ENCODE data around the gene STAB2. TPM values are rescaled to one million over a fixed set of nuclear protein-coding genes. Genes with fewer than 3 reads are reported as not detected.

The STAB2 gene
- total RNA-seq, 1 donor from 2014 or later = 0.05 TPM

DNA sequence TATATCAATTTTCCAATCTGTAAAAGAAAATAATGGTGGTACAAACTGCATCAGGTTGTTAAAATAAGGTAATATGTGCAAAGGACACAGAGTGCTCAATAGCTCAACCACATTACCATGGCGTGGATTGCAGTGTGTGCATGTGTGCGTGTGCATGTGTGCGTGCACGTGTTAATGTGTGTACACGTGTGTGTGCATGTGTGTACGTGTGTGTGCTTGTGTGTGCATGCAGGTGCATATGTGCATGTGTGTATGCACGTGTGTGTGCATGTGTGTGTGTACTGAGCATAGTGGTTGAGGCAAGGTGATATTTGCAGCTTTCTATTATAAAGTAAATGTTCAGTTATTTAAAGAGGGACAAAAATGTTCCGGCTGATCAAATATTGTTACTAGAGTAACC, 138.3 kb downstream of the STAB2 start:
- no peak for DNase-seq
- intact Hi-C loops (cut with DNase I) = no loop called here
- no peak for ATAC-seq (ENCODE audit: poor library complexity)

DNA sequence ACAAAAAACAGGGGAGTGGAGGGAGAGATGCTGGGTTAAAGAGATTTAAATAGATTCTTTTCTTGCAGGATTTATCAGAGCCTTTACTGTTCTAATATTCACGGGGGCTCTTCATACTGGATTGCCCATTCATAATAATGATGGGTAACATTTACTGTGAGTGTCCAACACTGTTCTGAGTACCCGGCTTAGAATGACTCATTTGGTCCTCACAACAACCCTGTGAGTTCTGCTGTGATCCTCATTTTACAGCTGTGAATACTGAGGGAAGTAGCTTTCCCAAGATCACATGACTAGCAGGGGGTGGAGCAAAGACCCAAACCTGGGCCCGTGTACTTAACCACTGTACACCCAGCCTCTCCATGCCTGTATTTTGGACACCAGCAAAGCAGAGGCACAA, 140.6 kb downstream of the STAB2 start:
- ATAC-seq (ENCODE audit: poor library complexity) (no peak), DNase-seq (no peak)
- intact Hi-C loops (cut with DNase I) = no loop called here

DNA sequence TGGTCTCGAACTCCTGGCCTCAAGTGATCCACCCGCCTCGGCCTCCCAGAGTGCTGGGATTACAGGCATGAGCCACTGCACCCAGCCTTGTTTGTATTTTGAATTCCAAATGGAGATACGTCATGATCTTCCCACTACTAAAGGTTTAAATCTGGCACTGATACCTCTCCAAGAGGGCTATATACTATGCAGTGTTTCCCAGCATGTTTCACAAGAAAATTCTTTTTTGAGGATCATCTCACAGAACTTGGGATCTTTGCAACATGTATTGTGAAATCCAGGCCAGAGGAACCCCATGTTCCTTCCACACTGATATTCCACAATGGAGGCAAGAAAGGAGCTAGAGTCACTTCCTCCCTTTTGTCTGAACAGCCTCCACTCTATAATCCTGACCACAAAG, 141.2 kb downstream of the STAB2 start:
- intact Hi-C loops (cut with DNase I) = no loop called here
- ATAC-seq (ENCODE audit: poor library complexity) (no peak), DNase-seq (no peak)

DNA sequence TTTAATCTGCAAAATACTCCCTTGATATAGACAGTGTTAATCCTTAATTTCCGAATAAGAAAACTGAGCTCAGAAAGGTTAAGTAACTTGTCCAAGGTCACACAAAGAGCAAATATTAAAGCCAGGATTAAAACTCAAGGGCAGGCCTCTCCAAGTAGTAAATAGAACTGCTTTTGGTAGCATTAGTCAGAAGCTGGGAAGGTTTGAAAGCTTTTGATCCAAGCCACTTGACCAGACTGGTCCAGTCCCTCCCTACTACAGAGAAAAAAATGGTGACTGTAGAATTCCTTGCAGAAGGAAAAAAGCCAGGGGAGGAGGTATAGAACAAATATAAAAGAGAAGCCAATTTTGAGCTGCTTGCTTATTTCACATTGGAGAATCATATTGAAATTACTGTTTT, 142.4 kb downstream of the STAB2 start:
- intact Hi-C loops (cut with DNase I) = no loop called here
- no peak for DNase-seq
- no peak for ATAC-seq (ENCODE audit: poor library complexity)

- DNase-seq (no peak), ATAC-seq (ENCODE audit: poor library complexity) (no peak)
- intact Hi-C loops (cut with DNase I) = no loop called here
Observed at GRCh38 chr12:103731539-103731938, 144.5 kb downstream of the STAB2 start.

DNA sequence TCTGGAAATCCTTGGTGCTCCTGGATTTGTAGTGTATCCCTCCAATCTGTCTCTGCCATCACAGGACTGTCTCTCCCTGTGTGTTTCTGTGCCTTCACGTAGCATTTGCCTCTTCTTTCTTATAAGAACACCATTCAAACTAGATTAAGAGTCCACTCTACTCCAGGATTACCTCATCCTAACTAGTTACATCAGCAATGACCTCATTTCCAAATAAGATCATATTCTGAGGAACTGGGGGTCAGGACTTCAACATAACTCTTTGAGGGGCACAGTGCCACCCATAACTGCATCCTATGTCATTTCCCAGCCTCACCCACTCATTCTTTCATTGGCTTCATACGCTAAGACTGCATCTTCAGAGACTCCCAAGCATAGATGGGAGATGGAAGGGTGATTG, 147.8 kb downstream of the STAB2 start:
- no peak for DNase-seq
- ATAC-seq (ENCODE audit: poor library complexity) = no peak
- intact Hi-C loops (cut with DNase I) = no loop called here

DNA sequence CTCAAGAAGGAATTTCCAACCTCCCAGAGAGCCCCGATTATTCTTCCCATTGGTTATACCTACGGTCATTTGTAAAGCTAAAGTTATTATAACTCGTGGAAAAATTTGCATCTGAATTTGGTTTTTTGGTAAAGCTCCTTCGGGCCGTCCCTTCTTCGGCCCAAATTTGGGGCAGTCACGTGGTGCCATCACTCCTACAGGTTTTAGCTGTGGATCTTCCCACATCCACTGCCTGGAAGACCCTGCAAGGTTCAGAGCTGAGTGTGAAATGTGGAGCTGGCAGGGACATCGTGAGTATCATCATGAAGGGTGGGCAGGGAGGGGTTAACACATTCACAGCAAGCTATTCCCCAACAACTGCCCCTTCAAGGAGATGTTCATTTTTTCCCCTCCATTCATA, 148.2 kb downstream of the STAB2 start:
- intact Hi-C loops (cut with DNase I) = no loop called here
- DNase-seq (no peak), ATAC-seq (ENCODE audit: poor library complexity) (no peak)

- intact Hi-C loops (cut with DNase I) = no loop called here
- ATAC-seq (ENCODE audit: poor library complexity) (no peak), DNase-seq (no peak)
Observed at GRCh38 chr12:103736572-103736971, 149.5 kb downstream of the STAB2 start.

GRCh38 chr12:103737881-103738280, 150.8 kb downstream of the STAB2 start:
- intact Hi-C loops (cut with DNase I) = no loop called here
- DNase-seq (no peak), ATAC-seq (ENCODE audit: poor library complexity) (no peak)

DNA sequence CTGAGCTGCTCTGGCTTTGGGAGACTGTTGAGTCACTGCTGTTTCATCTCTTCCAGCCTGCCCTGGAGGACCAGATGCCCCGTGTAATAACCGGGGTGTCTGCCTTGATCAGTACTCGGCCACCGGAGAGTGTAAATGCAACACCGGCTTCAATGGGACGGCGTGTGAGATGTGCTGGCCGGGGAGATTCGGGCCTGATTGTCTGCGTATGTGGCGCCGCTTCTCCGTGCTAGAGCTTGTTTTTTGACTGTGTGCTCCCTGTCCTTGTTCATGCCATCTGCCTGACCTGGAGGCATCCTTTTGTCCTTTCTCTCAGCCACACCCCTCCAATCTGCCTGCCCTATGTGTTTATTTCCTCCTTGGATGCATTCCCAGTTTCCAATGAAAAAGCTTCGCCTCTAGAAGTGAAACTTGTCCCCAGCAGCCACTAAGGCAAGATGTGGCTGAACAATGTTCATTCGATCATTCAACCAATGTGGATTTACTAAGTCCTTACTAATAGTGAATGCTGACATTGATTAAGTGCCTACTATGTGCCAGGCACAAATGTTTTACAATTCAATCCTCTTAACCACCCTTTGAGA, 155.4 kb downstream of the STAB2 start:
- no peak for DNase-seq
- intact Hi-C loops (cut with DNase I) = no loop called here
- ATAC-seq (ENCODE audit: poor library complexity) = peak; percentile 78

DNA sequence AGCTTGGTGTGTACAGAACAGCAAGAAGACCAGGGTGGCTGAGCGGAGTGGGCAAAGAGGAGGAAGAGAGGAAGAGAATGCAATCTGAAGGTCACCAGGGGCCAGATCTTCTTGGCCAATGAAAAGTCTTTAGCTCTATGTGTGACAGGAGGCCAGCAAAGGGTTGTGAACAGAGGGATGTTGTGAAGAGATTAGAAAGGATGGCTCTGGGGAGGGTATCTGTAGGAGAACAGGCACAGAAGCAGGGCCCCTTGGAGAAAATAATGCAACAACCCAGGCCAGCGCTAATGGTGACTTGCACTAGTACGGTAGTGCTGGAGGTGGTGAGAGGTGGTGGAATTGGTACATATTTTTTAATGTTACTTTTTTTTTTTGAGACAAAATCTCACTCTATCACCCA, 156.7 kb downstream of the STAB2 start:
- DNase-seq (no peak), ATAC-seq (ENCODE audit: poor library complexity) (no peak)
- intact Hi-C loops (cut with DNase I) = no loop called here

DNA sequence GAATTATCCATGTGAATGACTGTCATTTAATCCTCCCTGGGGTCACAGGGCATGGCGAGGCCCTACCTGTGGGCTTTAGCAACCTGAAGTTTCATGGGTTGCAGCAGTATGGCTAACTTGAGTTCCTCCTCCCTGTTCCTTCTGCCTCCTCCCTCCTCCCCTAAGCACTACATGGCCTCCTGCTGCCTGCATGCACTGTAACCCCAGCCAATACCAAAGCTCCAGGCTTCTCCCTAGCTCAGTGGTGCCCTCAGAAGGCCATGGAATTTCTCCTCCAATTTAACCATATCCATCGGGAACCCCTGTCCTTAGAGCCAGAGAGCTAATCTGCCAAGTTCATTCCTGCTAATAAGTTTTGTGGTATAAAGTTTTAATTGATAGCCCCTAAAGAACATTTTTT, 158.9 kb downstream of the STAB2 start:
- DNase-seq = no peak
- intact Hi-C loops (cut with DNase I) = no loop called here
- peak; percentile 29 for ATAC-seq (ENCODE audit: poor library complexity)

DNA sequence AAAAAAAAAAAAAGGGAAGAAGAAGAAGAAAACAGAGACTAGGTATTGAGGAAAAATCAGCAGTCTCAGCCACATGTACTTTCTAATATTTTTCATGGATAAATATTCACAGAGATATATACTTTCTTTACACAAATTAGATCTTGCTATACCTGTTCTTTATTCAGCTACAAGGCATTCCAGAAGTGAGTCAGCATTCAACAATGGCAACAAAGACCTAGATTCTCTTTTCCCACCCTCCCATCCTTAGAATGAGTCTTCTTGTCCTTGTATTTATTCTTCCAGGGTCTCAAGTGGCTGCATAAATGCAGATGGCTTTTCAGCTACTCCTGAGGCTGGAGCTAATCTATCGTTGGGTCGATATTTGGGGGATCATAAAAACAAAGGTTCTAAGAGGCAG, 160.9 kb downstream of the STAB2 start:
- no peak for ATAC-seq (ENCODE audit: poor library complexity)
- no peak for DNase-seq
- intact Hi-C loops (cut with DNase I) = no loop called here

- ATAC-seq (ENCODE audit: poor library complexity) = no peak
- no peak for DNase-seq
- intact Hi-C loops (cut with DNase I) = no loop called here
Observed at GRCh38 chr12:103748875-103749274, 161.8 kb downstream of the STAB2 start.

DNA sequence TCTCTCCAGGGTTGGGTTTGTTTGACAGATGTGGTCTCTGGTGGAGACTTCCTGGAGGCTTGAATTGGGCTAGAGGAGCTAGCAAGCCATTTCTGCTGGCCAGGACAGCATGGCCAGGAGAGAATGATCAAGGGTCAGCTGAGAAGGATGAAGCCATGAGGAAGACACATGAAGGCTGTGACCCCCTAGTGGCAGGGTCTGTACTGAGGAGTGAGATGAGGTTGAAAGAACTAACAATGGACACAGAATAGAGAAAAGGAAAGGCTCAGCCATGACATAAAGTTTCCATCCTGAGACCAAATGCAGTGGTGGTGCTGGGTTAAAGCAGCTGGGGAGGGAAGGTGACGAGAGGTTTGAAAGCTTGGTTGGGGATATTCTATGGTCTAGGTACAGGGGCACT, 164.1 kb downstream of the STAB2 start:
- intact Hi-C loops (cut with DNase I) = no loop called here
- ATAC-seq (ENCODE audit: poor library complexity) = no peak
- no peak for DNase-seq

- intact Hi-C loops (cut with DNase I) = no loop called here
- DNase-seq = no peak
- peak; percentile 38 for ATAC-seq (ENCODE audit: poor library complexity)
Observed at GRCh38 chr12:103751600-103751999, 164.5 kb downstream of the STAB2 start.

GRCh38 chr12:103755425-103755824, 168.4 kb downstream of the STAB2 start:
- intact Hi-C loops (cut with DNase I) = no loop called here
- no peak for ATAC-seq (ENCODE audit: poor library complexity)

GRCh38 chr12:103756443-103756842, 169.4 kb downstream of the STAB2 start:
- intact Hi-C loops (cut with DNase I) = no loop called here
- no peak for DNase-seq
- ATAC-seq (ENCODE audit: poor library complexity) = no peak

More at GRCh38 chr12:103755425-103755824, 168.4 kb downstream of the STAB2 start:
- no peak for DNase-seq

DNA sequence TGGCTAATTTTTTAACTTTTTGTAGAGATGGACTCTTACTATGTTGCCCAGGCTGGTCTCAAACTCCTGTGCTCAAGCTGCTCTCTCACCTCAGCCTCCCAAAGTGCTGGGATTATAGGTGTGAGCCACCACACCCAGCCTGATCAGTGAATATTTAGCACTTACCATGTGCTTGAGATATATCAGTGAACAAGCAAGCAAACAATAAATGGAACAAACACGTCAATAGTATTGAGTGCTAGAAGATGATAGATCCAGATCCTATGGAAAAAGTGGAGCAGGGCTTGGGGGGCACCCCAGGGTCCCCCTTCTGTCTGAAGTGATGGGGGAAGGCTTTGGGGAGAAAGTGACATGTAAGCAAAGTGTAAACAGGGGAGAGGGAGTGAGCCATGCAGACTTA, 170.2 kb downstream of the STAB2 start:
- ATAC-seq (ENCODE audit: poor library complexity) = no peak
- intact Hi-C loops (cut with DNase I) = no loop called here
- no peak for DNase-seq

GRCh38 chr12:103758310-103759089, 171.4 kb downstream of the STAB2 start:
- DNase-seq (no peak), ATAC-seq (ENCODE audit: poor library complexity) (no peak)
- intact Hi-C loops (cut with DNase I) = no loop called here

DNA sequence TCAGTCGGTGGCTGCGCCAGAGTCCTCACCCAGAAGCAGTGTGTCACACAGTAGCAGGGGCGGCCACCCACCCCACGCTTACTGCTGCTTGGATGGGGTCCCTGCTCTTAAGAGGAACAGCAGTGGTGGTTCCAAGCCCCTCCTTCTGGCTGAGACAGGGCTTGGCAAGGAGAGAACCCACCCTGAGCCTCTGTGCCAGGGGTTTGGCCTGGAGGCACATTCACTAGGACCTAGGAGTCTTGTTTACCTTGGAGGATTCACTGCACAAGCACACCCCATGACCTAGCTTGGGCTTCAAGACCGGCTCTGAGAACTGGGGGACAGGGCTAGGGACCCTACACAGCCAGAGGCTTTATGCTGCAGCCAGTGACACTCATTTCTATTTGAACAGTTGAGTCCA, 175.4 kb downstream of the STAB2 start:
- intact Hi-C loops (cut with DNase I) = no loop called here
- no peak for ATAC-seq (ENCODE audit: poor library complexity)
- DNase-seq = no peak

All from Right ventricle myocardium superior (tissue), 1 donor.